H9 (cell line): Measurements from ENCODE around the gene BPIFB3. TPM values are rescaled to one million over a fixed set of nuclear protein-coding genes. Genes with fewer than 3 reads are reported as not detected.

Experiments used
- DNase-seq: peaks from one replicate; pipeline ENCODE4 v3.0.0-alpha.2; 2017
- H2AFZ ChIP-seq: one replicate; pipeline ENCODE4 v1.6.1; 2013; ENCODE audit warnings: mild to moderate bottlenecking, low read length, control low read depth, moderate library complexity
- H2AK5ac ChIP-seq: 2 replicates; pipeline ENCODE4 v1.6.1; 2013; ENCODE audit warnings: low read length, control low read depth, mixed read lengths; ENCODE audit not compliant: insufficient read length
- H2BK120ac ChIP-seq: one replicate; pipeline ENCODE4 v1.6.1; 2013; ENCODE audit warnings: low read depth, mild to moderate bottlenecking, low read length, control low read depth, inconsistent platforms; ENCODE audit not compliant: poor library complexity, severe bottlenecking
- H2BK12ac ChIP-seq: 2 replicates; pipeline ENCODE4 v1.6.1; 2013; ENCODE audit warnings: low read length, control low read depth, mixed read lengths, low read depth; ENCODE audit not compliant: insufficient read length
- H2BK15ac ChIP-seq: 2 replicates; pipeline ENCODE4 v1.6.1; 2013; ENCODE audit warnings: low read depth, low read length, control low read depth
- H2BK20ac ChIP-seq: one replicate; pipeline ENCODE4 v1.6.1; 2013; ENCODE audit warnings: low read depth, mild to moderate bottlenecking, low read length, control low read depth, inconsistent platforms; ENCODE audit not compliant: poor library complexity, severe bottlenecking
- H2BK5ac ChIP-seq: 2 replicates; pipeline ENCODE4 v1.6.1; 2013; ENCODE audit warnings: low read length, control low read depth, mixed read lengths; ENCODE audit not compliant: insufficient read length
- H3K14ac ChIP-seq: 2 replicates; pipeline ENCODE4 v1.6.1; 2013; ENCODE audit warnings: low read length, control low read depth; ENCODE audit not compliant: insufficient read depth
- H3K18ac ChIP-seq: 2 replicates; pipeline ENCODE4 v1.6.1; 2013; ENCODE audit warnings: low read depth, mild to moderate bottlenecking, mixed read lengths, low read length, control low read depth; ENCODE audit not compliant: insufficient read length
- H3K23ac ChIP-seq: 2 replicates; pipeline ENCODE4 v1.6.1; 2013; ENCODE audit warnings: low read length, control low read depth, mixed read lengths, low read depth; ENCODE audit not compliant: insufficient read length
- H3K23me2 ChIP-seq: 2 replicates; pipeline ENCODE4 v1.6.1; 2013; ENCODE audit warnings: low read depth, mild to moderate bottlenecking, mixed read lengths, low read length, control low read depth; ENCODE audit not compliant: insufficient read length, poor library complexity, severe bottlenecking
- H3K27ac ChIP-seq: 2 replicates; pipeline ENCODE4 v1.5.1; 2013; ENCODE audit warnings: low read length, control low read depth, mixed read lengths, low read depth; ENCODE audit not compliant: insufficient read length
- H3K27me3 ChIP-seq: 2 replicates; pipeline ENCODE4 v1.6.1; 2013; ENCODE audit warnings: low read length, control low read depth, inconsistent platforms; ENCODE audit not compliant: insufficient read depth
- H3K4ac ChIP-seq: 2 replicates; pipeline ENCODE4 v1.6.1; 2013; ENCODE audit warnings: low read depth, mild to moderate bottlenecking, control low read depth, inconsistent platforms, low read length, moderate library complexity
- H3K4me1 ChIP-seq: 2 replicates; pipeline ENCODE4 v1.6.1; 2013; ENCODE audit warnings: low read length, control low read depth, inconsistent platforms; ENCODE audit not compliant: insufficient read depth
- H3K4me2 ChIP-seq: 2 replicates; pipeline ENCODE4 v1.6.1; 2013; ENCODE audit warnings: low read length, control low read depth, mixed read lengths; ENCODE audit not compliant: insufficient read length, insufficient read depth
- H3K56ac ChIP-seq: 2 replicates; pipeline ENCODE4 v1.6.1; 2013; ENCODE audit warnings: low read depth, mild to moderate bottlenecking, mixed read lengths, low read length, control low read depth; ENCODE audit not compliant: insufficient read length
- H3K79me1 ChIP-seq: 2 replicates; pipeline ENCODE4 v1.6.1; 2013; ENCODE audit warnings: low read depth, mild to moderate bottlenecking, moderate library complexity, low read length, control low read depth, inconsistent platforms; ENCODE audit not compliant: insufficient read depth, poor library complexity, severe bottlenecking
- H3K79me2 ChIP-seq: 2 replicates; pipeline ENCODE4 v1.6.1; 2013; ENCODE audit warnings: low read length, control low read depth, inconsistent platforms; ENCODE audit not compliant: insufficient read depth
- H3K9ac ChIP-seq: 2 replicates; pipeline ENCODE4 v1.6.1; 2013; ENCODE audit warnings: low read length, control low read depth, mixed read lengths; ENCODE audit not compliant: insufficient read length; ENCODE audit errors: extremely low read depth
- H3K9me3 ChIP-seq: one replicate; pipeline ENCODE4 v1.6.1; 2013; ENCODE audit warnings: low read depth, low read length, inconsistent platforms; ENCODE audit not compliant: control insufficient read depth
- H3T11ph ChIP-seq: one replicate; pipeline ENCODE4 v1.6.1; 2013; ENCODE audit warnings: mild to moderate bottlenecking, low read length, control low read depth, inconsistent platforms
- H4K20me1 ChIP-seq: one replicate; pipeline ENCODE4 v1.6.1; 2013; ENCODE audit not compliant: control insufficient read depth, insufficient read length, insufficient read depth
- H4K5ac ChIP-seq: 2 replicates; pipeline ENCODE4 v1.6.1; 2013; ENCODE audit warnings: low read depth, mild to moderate bottlenecking, mixed read lengths, low read length, control low read depth; ENCODE audit not compliant: insufficient read length
- H4K8ac ChIP-seq: replicated peaks from 2 replicates; pipeline ENCODE4 v1.6.1; 2013; ENCODE audit warnings: low read length, control low read depth, mixed read lengths, low read depth; ENCODE audit not compliant: insufficient read length
- H4K91ac ChIP-seq: 2 replicates; pipeline ENCODE4 v1.6.1; 2013; ENCODE audit warnings: low read depth, mild to moderate bottlenecking, moderate library complexity, mixed read lengths, low read length, control low read depth; ENCODE audit not compliant: insufficient read length
- H3K27ac Mint-ChIP-seq, 3 experiments: 2 replicates in 2 of 3; 3 replicates in 1 of 3; pipeline ENCODE4 v1.8.0; 2020 to 2021; ENCODE audit warnings: mixed read lengths in 3 of 3, mild to moderate bottlenecking in 1 of 3, moderate library complexity in 1 of 3
- H3K27me3 Mint-ChIP-seq: 2 replicates; pipeline ENCODE4 v1.8.0; 2021; ENCODE audit warnings: low read depth, mild to moderate bottlenecking, moderate library complexity, mixed read lengths
- H3K36me3 Mint-ChIP-seq, 3 experiments: 2 replicates in 2 of 3; 3 replicates in 1 of 3; pipeline ENCODE4 v1.8.0; 2020 to 2021; ENCODE audit warnings: low read depth in 3 of 3, mixed read lengths in 3 of 3; ENCODE audit not compliant: insufficient read depth in 1 of 3
- H3K4me1 Mint-ChIP-seq, 2 experiments: 2 replicates each; pipeline ENCODE4 v1.8.0; 2020; ENCODE audit warnings: mixed read lengths in 2 of 2
- H3K4me3 Mint-ChIP-seq, 2 experiments: 2 replicates in 1 of 2; 3 replicates in 1 of 2; pipeline ENCODE4 v1.8.0; 2020 to 2021; ENCODE audit warnings: mild to moderate bottlenecking in 2 of 2, mixed read lengths in 2 of 2, moderate library complexity in 1 of 2
- H3K9me3 Mint-ChIP-seq, 2 experiments: 2 replicates in 1 of 2; 3 replicates in 1 of 2; pipeline ENCODE4 v1.8.0; 2020; ENCODE audit warnings: mild to moderate bottlenecking in 2 of 2, mixed read lengths in 2 of 2, moderate library complexity in 1 of 2
- CTCF ChIP-seq: fragments of 200-600 bp; sonication (generic); conservative IDR thresholded peaks from 3 replicates; pipeline ENCODE4 v1.8.0; 2021; ENCODE audit warnings: antibody characterized with exemption, mild to moderate bottlenecking
- WGBS: extraction: QIAGEN DNeasy Blood & Tissue Kit; methylation state at CpG from one replicate; pipeline ENCODE4 v1.1.7; 2013; ENCODE audit warnings: missing lambda C conversion rate, low lambda C conversion rate, mixed read lengths; ENCODE audit not compliant: insufficient read length; ENCODE audit errors: extremely low coverage; 5-methylcytosine and 5-hydroxymethylcytosine counted together
- total RNA-seq: library from RNA; stranded (reverse); gene quantifications from 2 replicates; pipeline ENCODE4 v1.2.1, GENCODE V29; 2021

Gene BPIFB3
- total RNA-seq, 1 experiment from 2014 or later = not detected

- Mint-ChIP-seq H3K9me3 (peaks cover 5% of the 10 kb centered on the region in 2 experiments; a peak in 3 of 5 replicates), H3K27me3 (no peaks in the 10 kb centered on the region; the same call in 1 of the 2 replicates), H3K36me3 (peaks cover 0 to 4% (median 0%) of the 10 kb centered on the region in 3 experiments; a peak in 3 of 7 replicates), H3K4me1 (0 out of 4 replicates have a peak, but pooled peaks cover 0 to under 1% of the 10 kb centered on the region in 2 experiments), H3K27ac (peak overlapping the region in 1 of 3 experiments; percentile 37; a peak in 2 of 7 replicates), H3K4me3 (no peak overlapping the region)
- Histone ChIP-seq H3K9ac (no peak overlapping the region), H3K18ac (no peak overlapping the region), H4K20me1 (no peaks in the 10 kb centered on the region), H3K23me2 (no peaks in the 10 kb centered on the region), H3K79me2 (no peaks in the 10 kb centered on the region), H3K9me3 (no peaks in the 10 kb centered on the region), H3K4me1 (no peaks in the 10 kb centered on the region), H2BK20ac (no peak overlapping the region), H2BK12ac (no peak overlapping the region), H4K91ac (no peak overlapping the region), H3K27me3 (no peaks in the 10 kb centered on the region), H2AFZ (no peak overlapping the region), H3K79me1 (no peaks in the 10 kb centered on the region), H4K5ac (no peak overlapping the region), H3K56ac (no peak overlapping the region), H3K4me2 (no peak overlapping the region), H2BK120ac (no peak overlapping the region), H3K23ac (no peak overlapping the region), H3K4ac (no peak overlapping the region), H3K27ac (no peak overlapping the region), H2BK15ac (no peak overlapping the region), H3T11ph (no peak overlapping the region), H3K14ac (no peak overlapping the region), H2AK5ac (no peak overlapping the region), H2BK5ac (no peak overlapping the region), H4K8ac (no peak overlapping the region)
- no CpG with 5 or more reads among the region's 23 CpGs for WGBS
- no peak for TF ChIP-seq CTCF
- DNase-seq = no peak
Measured at GRCh38 chr20:33008336-33009213, 45.1 kb upstream of the BPIFB3 start.
